Gastroesophageal sphincter (tissue), 4 donors: Measurements from ENCODE around the gene ZMYND10. TPM values are rescaled to one million over a fixed set of nuclear protein-coding genes. Genes with fewer than 3 reads are reported as not detected.

ENCODE experiments used
- ATAC-seq: fragments of 150-250 bp; one replicate; pipeline ENCODE4 v1.9.1; 2016; ENCODE audit warnings: mild to moderate bottlenecking, moderate library complexity
- H3K27ac ChIP-seq, 4 donors: fragments of 200-600 bp; sonication (generic) in 3 of 4; 1 replicate in 3 of 4; 2 replicates in 1 of 4; pipeline ENCODE4 v1.5.1; 2016 to 2019
- H3K27me3 ChIP-seq: fragments of 200-600 bp; sonication (generic); one replicate; pipeline ENCODE4 v1.5.1; 2019
- H3K36me3 ChIP-seq, 2 donors: fragments of 200-600 bp; sonication (generic); one replicate each; pipeline ENCODE4 v1.5.1; 2019; ENCODE audit warnings: control low read depth in 1 of 2
- H3K4me1 ChIP-seq, 3 donors: fragments of 200-600 bp; sonication (generic); 1 replicate in 2 of 3; 2 replicates in 1 of 3; pipeline ENCODE4 v1.5.1; 2016 to 2019; ENCODE audit warnings: control low read depth in 2 of 3
- H3K4me3 ChIP-seq, 2 donors: fragments of 200-600 bp; sonication (generic); one replicate each; pipeline ENCODE4 v1.5.1; 2019; ENCODE audit warnings: mild to moderate bottlenecking in 1 of 2, moderate library complexity in 1 of 2
- H3K9me3 ChIP-seq, 3 donors: fragments of 200-600 bp; sonication (generic); one replicate each; pipeline ENCODE4 v1.5.1; 2017 to 2019; ENCODE audit warnings: control low read depth in 2 of 3
- EP300 ChIP-seq: sonication (generic); formaldehyde crosslinking; IDR thresholded peaks from one replicate; pipeline ENCODE4 v1.6.1; 2017; ENCODE audit warnings: antibody characterized with exemption, mild to moderate bottlenecking
- POLR2A ChIP-seq, 2 donors: fragments of 450-650 bp; IDR thresholded peaks; one replicate each; pipeline ENCODE4 v1.6.1; 2017; ENCODE audit warnings: antibody characterized with exemption in 2 of 2, mild to moderate bottlenecking in 2 of 2, moderate library complexity in 1 of 2
- POLR2AphosphoS5 ChIP-seq: sonication (generic); formaldehyde crosslinking; IDR thresholded peaks from one replicate; pipeline ENCODE4 v1.6.1; 2017; ENCODE audit warnings: antibody characterized with exemption
- WGBS, 2 donors: methylation state at CpG; one replicate each; pipeline ENCODE4 v1.1.5; 2018; ENCODE audit warnings: low coverage in 1 of 2; 5-methylcytosine and 5-hydroxymethylcytosine counted together
- total RNA-seq, 4 donors: library from RNA; depleted of rRNA; stranded (reverse); fragments of >200 nt; gene quantifications; one replicate each; pipeline ENCODE4 v1.1.0, GENCODE V29; 2016
- TF ChIP-seq, protein P1 (sequence below), 4 experiments: fragments of 200-600 bp in 2 of 4; fragments of 450-650 bp in 2 of 4; sonication (generic) in 1 of 4; IDR thresholded peaks; one replicate each; pipeline ENCODE4 v1.5.1; 2017 to 2019; ENCODE audit warnings: antibody characterized with exemption in 4 of 4, mild to moderate bottlenecking in 2 of 4, moderate library complexity in 2 of 4

ZMYND10 gene
- total RNA-seq, 4 donors from 2014 or later = 0.54 TPM; not detected in 3

DNA sequence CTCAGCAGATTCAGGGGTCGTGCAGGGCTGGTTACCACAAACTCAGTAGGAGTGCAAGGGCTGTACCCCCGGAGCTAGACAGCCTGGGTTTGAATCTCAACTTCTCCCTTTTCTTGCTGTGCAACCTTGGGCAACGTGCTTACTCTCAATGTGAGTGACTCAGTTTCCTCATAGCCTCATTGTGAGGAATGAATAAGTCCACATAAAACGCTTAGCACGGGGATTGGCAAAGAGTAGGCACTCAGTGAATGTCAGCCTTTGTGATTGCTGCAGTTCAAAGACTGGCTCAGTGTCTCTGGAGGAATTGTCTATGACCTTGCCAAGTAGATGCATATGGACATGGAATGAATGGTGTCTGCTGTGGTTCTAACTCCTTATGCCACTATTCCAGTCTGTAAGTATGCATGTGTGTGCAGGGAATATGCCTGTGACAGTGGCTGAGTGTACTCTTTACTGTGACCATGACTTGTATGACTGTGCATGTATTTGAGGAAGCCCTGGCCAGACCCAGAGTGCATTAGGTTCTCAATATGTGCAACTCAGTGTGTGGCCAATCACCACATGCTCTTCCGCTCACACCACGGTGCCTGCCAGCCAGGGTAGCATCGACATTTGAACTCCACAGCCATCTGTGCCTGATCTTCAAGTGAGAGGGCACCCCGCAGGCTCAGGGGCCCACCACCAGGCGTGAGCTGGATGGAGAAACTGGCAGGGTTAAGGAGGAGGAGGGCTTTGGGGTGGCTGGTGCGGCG, 45.4 kb downstream of the ZMYND10 start:
- H3K27me3 ChIP-seq = no peaks in the 10 kb centered on the region
- no peak for ATAC-seq
- TF ChIP-seq POLR2A (IDR thresholded peaks at IDR 0.05) = no peak
- TF ChIP-seq, protein P1, sequence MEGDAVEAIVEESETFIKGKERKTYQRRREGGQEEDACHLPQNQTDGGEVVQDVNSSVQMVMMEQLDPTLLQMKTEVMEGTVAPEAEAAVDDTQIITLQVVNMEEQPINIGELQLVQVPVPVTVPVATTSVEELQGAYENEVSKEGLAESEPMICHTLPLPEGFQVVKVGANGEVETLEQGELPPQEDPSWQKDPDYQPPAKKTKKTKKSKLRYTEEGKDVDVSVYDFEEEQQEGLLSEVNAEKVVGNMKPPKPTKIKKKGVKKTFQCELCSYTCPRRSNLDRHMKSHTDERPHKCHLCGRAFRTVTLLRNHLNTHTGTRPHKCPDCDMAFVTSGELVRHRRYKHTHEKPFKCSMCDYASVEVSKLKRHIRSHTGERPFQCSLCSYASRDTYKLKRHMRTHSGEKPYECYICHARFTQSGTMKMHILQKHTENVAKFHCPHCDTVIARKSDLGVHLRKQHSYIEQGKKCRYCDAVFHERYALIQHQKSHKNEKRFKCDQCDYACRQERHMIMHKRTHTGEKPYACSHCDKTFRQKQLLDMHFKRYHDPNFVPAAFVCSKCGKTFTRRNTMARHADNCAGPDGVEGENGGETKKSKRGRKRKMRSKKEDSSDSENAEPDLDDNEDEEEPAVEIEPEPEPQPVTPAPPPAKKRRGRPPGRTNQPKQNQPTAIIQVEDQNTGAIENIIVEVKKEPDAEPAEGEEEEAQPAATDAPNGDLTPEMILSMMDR (IDR thresholded peaks at IDR 0.05) = no peak
- no peak for TF ChIP-seq EP300
- TF ChIP-seq POLR2AphosphoS5 = no peak
- WGBS, 2 donors = 26 to 27% methylated on average over 5 of the region's 12 CpGs
- peak overlapping the region; percentile 29 to 68 for H3K4me3 ChIP-seq
- peak overlapping the region; percentile 64 to 92 (median 90) for H3K27ac ChIP-seq
- peaks cover 0 to 12% of the 10 kb centered on the region in 2 donors for H3K36me3 ChIP-seq
- no peaks in the 10 kb centered on the region for H3K9me3 ChIP-seq
- H3K4me1 ChIP-seq = peaks cover 0 to 56% (median 26%) of the 10 kb centered on the region in 3 donors

DNA sequence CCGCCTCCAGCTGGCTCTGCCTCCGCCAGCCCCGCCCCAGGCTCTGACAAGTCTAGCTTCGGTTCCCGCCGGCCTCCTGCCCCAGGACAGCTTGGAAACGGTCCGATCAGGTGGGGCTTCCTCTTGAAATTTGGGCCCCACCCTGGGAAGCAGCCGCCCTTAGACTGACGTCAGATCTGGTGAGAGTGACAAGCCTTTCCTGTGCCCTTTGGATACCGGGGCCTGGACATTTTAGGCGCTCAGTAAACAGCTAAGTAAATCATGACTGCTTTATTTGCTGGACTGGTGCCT, 45.9 kb downstream of the ZMYND10 start:
- Histone ChIP-seq H3K9me3 (no peaks in the 10 kb centered on the region), H3K4me1 (peaks cover 0 to 56% (median 26%) of the 10 kb centered on the region in 3 donors), H3K36me3 (peaks cover 0 to 12% of the 10 kb centered on the region in 2 donors), H3K27ac (peak overlapping the region; percentile 64 to 92 (median 90)), H3K4me3 (peak overlapping the region; percentile 29 to 68), H3K27me3 (no peaks in the 10 kb centered on the region)
- no peak for TF ChIP-seq POLR2AphosphoS5
- TF ChIP-seq, protein P1 (IDR thresholded peaks at IDR 0.05) = no peak
- no peak for TF ChIP-seq POLR2A (IDR thresholded peaks at IDR 0.05)
- no peak for TF ChIP-seq EP300
- no peak for ATAC-seq
- WGBS, 2 donors = 0% methylated on average over 1 of the region's 12 CpGs; no CpG with 5 or more reads in 1 of the 2 donors

DNA sequence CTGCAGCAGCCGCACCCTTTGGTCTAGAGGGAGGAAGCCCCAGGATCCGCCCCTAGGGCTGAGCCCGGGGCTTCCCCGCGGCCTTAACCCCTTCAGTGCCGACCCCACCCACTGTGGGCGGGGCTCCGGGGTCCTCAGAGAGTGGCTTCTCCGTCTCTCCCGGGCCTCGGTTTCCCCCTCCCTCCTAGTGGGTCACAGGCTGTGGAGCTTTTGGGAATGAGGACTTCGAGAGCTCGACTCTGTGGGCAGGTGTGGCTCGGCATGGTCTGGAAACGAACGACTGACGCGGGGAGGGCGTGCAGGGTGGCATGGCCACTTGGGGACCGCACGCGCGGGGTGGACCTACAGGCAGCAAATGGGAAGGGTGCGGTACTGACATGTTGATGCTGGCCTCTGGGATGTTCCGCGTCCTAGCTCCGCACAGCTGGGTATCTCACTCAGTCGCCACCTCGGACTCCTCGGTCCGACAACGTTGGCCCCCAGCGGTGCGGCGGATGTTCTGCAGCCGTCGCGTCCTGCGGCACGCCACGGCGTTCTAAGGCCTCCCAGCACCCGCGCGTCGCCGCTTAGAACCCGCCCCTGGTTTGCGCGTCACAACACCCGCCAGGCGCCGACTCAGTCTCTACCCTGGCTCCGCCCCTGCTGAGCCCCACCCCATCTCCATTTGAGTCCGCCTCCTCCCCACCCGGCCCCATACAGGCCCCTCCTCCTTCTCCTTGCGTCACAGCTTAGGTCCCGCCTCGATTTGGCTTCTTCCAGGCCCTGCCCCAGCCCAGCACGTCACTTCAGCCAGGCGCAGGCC, 46.5 kb downstream of the ZMYND10 start, which contains the start of the genes HYAL3 and NAA80:
Gene HYAL3, minus strand, starts transcription at position 570 of the 802 bp plus-strand sequence. CDS start 3,803 bp downstream, outside the sequence.
Gene NAA80, minus strand, starts transcription at position 570 of the 802 bp plus-strand sequence. CDS start 1,942 bp downstream, outside the sequence.
- H3K4me1 ChIP-seq = peaks cover 0 to 56% (median 26%) of the 10 kb centered on the region in 3 donors
- H3K9me3 ChIP-seq = no peaks in the 10 kb centered on the region
- H3K36me3 ChIP-seq = peaks cover 0 to 12% of the 10 kb centered on the region in 2 donors
- TF ChIP-seq POLR2AphosphoS5 (peak; percentile 92), EP300 (no peak), POLR2A (IDR thresholded peaks at IDR 0.05) (peak; percentile 91 to 92)
- TF ChIP-seq, protein P1 (IDR thresholded peaks at IDR 0.05) = peak in 3 of 4 experiments; percentile 40 to 76 (median 69)
- WGBS, 2 donors = 1% methylated on average over 14 of the region's 61 CpGs; no CpG with 5 or more reads in 1 of the 2 donors
- H3K4me3 ChIP-seq = peak within 1 kb of the TSS; percentile 41 to 68
- no peaks in the 10 kb centered on the region for H3K27me3 ChIP-seq
- H3K27ac ChIP-seq = peak within 1 kb of the TSS; percentile 64 to 92 (median 90)
- ATAC-seq = peak; percentile 92

DNA sequence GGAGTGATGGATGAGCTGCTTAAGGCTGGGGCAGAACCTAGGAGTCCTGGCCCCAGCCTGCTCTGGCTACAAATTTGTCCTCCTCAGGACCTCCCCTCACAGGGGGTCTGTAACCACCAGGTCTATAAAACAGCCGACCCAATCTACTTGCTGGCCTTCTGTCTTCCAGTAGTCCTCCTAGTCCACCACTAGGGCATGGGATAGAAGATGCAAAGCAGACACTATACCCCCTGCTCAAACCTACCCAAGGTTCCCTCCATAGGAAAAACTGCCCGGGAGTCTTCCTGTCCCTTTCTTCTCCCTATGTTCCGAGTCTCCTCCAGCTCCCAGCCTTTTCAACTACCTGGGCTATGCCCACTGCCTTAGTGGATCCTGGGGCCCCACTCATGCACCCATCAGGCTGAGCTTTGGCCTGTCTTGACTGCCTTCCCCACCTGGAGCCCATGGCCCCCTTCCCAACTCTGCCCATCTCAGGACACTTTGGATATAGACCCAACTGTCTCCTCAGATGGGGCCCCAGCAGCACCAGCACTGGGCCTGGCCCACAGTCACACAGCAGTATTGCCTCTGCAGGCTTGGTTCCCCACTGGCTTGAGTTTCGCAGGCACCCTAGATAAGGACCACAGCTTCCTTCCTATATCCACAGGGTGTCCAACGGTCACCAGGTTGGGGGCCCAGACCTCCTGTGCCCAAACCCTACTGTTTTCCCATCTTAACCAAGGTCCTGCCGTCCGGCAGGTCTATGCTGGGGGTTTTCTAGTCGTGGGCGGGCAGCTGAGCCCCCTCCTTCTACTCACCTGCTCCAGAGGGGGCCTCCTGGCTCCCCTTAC, 47.4 kb downstream of the ZMYND10 start:
- ATAC-seq = no peak

More for the DNA sequence above, 47.4 kb downstream of the ZMYND10 start:
- TF ChIP-seq POLR2AphosphoS5 = no peak
- TF ChIP-seq, protein P1 (IDR thresholded peaks at IDR 0.05) = no peak
- Histone ChIP-seq H3K9me3 (no peaks in the 10 kb centered on the region), H3K4me1 (peaks cover 0 to 51% (median 24%) of the 10 kb centered on the region in 3 donors), H3K27me3 (no peaks in the 10 kb centered on the region), H3K36me3 (peaks cover 0 to 12% of the 10 kb centered on the region in 2 donors), H3K27ac (peak overlapping the region; percentile 39 to 92 (median 90)), H3K4me3 (peak overlapping the region; percentile 41 to 68)
- 60% methylated on average over 1 of the region's 9 CpGs; no CpG with 5 or more reads in 1 of the 2 donors for WGBS, 2 donors
